A172 (cell line): Measurements from ENCODE around the gene TOP1. TPM values are rescaled to one million over a fixed set of nuclear protein-coding genes. Genes with fewer than 3 reads are reported as not detected.
"Not testable (repeated sequence)": the region's sequence is repeated elsewhere in the genome, so short reads cannot be mapped to it uniquely, and the experiment has no call there.

ENCODE experiments used
- DNase-seq: peaks from one replicate; pipeline ENCODE4 v3.0.0-alpha.2; 2015; ENCODE audit warnings: low spot score
- total RNA-seq: library from RNA; depleted of rRNA; stranded (reverse); fragments of >200 nt; shearing (Covaris generic); gene quantifications from 2 replicates; pipeline ENCODE4 v1.2.3, GENCODE V29; 2014

The TOP1 gene
- total RNA-seq, 1 experiment from 2014 or later, result 17.9 TPM

DNA sequence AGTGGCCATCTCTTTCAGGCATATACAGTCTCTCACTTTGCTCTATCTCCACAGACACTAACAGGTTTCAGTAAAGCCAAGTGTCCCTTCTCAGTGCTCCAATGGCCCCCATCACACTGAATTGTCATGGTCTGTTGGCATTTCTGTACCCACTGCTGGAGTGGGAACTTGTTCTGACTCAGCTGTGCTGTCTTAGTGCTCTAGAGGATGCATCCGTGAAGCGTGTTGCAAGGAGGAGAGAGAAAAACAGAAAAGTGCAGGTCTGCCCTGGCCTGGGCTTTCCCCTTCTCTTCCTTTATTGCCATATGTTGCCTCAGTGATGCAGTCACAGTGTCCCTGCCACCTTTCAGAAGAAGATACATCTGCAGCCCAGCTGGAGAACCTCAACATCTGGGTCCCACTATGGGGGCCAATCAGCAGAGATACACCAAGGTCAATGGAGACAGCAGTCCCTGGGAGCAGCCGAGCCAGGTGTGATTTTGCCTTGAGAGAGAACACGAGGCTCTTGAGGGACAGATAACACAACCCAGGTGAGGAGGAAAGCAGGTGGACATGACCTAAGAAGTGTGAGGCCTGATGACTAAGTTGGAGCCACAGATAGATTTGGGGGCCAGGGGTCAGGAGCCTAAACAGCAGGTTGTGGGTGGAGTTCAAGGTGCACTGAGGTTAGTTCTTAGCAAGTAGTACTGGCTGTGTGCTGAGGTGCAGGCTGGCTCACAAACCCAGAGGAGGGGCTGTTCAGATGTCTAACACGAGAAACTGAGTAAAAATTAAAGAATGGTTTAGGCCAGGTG, 103.2 kb downstream of the TOP1 start:
- DNase-seq, result no peak

- DNase-seq, result not testable (repeated sequence)
Observed at GRCh38 chr20:41132388-41132775, 103.8 kb downstream of the TOP1 start.

- DNase-seq, result no peak
Observed at GRCh38 chr20:41133709-41134361, 105.2 kb downstream of the TOP1 start.

DNA sequence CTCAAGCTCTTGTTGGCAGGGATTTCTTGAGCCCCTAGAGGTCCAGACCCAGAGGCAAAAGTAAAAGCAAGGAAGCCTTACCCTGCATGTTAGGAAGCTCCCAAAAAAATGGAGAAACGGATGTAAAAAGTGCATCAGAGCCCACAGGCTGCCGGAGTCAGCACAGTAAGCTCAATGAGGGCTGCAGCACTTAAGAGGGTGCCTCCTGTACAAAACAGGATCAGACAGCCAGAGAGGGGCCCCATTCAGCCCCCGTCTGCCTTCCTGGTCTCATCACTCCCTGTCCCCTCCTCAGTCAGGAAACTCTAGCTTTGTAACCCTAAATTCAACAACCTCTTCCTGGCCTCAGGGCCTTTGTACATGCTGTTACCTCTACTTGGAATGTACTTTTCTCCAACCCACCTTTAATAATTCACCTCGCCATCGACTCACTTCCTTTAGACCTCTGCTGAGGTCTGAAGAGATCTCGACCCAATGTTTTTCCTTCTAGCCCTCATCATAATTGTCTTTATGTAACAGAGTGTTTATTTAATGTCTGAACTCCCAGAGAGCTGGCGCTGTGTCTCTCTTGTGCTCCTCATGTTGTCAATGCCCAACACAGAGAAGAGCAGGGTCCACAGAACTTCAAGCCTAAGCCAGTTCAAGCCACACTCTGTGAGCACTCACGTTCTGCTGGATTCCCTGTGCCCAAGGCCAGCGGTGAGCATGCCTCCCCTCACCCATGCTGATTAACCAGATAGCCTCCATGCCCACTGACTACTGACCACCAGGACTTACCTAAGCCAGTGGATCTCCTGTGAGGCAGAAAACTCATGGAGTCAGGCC, 106.0 kb downstream of the TOP1 start:
- DNase-seq, result no peak

DNA sequence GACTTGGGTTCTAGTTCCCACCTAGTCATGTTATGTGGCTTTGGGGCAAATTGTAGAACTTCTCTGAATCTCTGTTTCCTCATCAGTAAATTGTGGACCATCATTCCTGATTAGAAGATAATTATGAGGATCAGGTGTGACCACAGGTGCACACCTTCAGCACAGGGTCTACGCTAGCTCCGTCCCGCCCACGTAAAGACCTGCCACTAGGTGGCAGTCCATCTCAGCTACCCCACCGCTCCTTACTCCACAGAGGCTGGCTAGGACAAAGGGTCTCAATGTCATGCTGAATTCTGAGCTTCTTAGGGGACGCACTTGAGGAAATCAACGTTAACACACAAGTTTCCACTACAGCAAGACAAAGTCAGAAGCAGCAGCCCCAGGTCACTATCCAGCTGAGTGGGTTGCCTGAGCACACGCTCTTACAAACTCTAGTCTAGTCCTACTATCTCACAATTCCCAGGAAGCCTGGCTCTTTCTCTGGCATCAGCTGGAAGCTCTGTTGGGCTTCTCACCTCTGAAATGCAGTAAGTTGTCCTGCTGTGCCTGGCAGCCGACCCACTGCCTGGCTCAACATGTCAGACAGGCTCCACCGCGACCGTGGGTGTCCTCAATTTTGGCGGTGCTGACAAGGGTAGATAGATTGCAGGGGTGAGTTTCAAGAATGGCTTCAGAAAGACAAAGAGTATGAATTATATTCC, 106.7 kb downstream of the TOP1 start:
- DNase-seq, result peak; percentile 21

DNA sequence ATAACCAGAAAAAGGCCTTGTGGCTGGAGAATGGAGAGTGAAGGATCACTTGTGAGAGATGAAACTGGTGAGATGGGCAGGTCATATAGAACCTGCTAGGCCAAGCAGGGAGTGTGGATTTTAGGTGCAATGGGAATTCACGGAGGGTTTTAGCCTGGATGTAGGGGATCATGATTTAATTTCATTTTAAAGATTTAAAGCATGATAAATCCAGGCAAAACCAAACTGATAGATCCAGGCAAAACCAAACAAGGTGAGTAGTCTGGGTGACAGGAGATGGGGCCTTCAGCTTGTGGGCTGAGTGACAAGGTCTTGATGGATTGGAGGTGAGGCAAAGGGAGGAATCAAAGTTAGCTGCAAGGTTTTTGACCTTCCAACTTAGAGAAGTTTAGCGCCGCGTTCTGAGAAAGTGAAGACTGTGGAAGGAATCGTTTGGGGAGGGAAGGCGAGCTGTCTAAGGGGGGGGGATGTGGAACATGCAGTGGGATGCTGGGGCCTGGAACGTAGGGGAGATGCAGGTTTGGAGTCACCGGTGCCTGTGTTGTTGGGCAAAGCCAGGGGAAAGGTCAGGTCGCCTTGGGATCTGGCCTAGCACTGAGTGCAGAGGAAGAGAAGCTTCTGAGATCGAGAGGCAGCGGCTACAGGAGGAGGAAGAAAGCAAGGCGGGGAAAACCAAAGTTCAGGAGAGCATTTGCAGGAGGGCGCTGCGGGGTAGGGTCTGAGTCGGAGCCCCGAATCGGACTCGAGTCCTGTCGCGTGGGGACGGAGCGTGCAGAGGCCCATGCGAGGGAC, 107.5 kb downstream of the TOP1 start:
- DNase-seq, result no peak

DNA sequence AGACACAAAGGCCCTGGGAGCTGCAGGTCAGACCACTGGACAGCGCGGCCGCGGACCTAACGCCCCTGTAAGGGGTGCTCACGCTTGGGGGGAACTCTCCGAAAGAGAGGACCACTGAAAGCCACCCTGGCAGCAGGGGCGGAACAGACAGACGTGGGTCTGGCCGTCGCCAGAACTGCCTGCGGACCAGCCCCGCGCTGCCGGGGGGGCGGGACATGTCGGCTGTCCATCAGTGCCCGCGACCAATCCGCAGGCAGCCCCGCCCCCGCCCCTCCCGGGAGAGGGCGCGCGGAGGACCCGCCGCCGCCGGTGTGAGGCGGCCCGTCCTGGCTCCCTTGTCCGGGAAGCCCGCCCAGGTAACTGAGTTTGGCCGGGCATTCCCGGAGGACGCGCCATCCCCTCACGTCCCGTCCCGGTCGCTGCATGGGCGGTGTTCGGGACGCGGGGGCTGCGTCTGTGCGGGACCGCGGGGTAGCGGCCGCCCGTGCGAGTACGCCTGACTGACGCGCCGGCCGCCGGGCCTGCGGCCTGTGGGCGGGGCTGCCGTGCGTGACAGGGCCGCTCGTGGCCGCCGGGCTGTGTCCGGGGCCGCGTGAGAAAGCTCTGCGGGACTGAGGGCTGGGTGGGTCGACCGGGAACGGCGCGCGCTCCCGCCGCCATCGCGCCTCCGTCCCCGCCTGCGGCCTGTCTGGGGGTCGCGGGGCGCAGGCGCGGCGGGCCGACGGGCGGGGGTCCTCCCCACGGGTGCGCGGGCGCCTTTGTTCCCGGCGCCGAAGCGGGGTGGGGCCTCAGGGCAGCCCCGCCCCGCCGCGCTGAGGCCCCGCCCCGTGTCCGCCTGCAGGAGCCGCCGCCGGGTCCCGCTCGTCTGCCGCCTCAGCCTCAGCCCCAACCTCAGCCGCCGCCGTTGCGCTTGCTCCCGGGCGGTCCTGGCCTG, 108.3 kb downstream of the TOP1 start, which contains the start of gene PLCG1:
Gene PLCG1, plus strand, starts transcription at position 864 of the 934 bp plus-strand sequence. CDS start 99 bp downstream, outside the sequence.
- peak; percentile 67 for DNase-seq

GRCh38 chr20:41137614-41138474, 109.2 kb downstream of the TOP1 start:
- peak; percentile 61 for DNase-seq

GRCh38 chr20:41138475-41139226, 110.0 kb downstream of the TOP1 start:
- DNase-seq, result no peak

GRCh38 chr20:41139227-41140093, 110.8 kb downstream of the TOP1 start:
- no peak for DNase-seq

DNA sequence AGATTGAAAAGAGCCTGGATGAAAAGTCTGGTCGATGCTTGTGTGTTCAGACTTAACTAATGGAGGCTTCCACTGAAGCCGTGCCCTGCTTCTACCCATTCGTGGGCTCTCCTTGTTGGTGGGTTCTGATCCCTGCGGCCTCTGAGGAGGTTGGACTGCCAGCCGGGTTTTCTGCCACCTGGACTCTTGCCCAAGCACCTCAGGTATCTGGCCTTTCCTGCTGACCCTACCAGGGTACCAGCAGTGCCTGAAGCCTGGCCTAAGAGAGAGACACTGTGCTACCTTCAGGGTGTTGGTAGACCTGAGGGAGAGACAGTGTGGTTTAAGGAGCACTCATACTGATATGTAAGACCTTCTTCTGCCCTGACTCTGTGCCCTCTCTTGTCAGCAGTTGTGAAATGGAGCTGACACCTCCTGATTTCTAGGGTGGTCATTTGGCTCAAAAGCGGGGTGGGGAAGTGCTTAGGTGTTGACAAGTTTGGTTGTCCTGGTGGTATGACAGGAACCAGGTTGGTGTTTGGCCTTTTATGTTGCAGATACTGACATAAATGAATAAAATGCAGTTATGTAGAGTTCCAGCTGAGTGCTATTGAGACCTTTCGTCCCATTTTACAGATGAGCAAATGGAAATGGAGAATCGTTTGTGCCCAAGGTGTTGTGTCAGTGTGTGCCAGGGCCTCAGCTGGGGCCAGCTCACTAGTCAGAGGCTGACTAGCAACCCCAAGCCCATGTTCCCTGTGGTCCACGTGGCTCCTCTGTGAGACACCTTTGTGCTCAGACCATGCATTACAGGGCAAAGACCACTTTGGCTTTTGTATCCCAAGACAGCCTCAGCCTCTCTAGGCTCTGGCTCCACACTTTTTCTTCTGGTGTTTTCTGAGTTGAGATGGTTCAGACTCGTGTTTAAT, 111.9 kb downstream of the TOP1 start:
- DNase-seq, result no peak

GRCh38 chr20:41141153-41141815, 112.7 kb downstream of the TOP1 start:
- DNase-seq, result peak; percentile 19

GRCh38 chr20:41142245-41142644, 113.6 kb downstream of the TOP1 start:
- no peak for DNase-seq

DNA sequence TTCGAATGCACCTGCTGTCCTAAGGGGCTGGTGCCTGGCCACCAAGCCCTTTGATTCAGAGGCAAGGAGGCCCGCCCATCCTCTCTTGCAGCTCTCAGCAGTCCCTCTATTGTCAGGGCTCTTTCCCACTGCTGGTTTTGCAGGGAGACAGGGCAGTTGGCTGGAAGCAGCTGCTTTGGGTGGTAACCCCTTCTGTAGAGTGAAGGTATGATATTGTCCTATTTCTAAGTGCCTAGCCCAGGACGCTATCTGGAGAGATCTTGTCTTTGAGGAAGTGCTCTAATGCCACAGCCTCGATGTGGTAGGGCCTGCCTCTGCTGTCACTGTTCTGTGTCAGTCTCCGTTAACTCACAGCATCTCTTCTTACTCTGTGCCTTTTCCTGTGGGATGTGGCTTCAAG, 114.3 kb downstream of the TOP1 start:
- no peak for DNase-seq

DNA sequence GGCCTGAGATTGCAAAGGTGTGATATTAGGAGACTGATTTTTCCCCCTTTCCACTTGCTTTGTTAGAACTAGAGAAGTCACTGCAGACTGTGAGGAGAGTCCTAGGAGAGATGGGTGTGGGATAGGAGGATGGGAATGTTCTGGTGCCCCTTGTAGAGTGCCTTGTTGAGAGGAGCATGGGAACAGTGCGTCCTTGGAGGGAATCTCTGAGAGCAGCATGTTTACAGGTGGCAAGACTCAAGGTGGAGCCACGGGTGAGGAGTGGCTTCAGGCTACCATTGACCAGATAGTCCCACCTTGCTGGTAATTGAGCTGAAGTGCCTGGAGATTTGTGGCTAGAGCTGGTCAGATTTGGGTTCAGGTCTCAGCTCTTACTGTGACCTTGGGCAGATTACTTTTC, 114.7 kb downstream of the TOP1 start:
- no peak for DNase-seq
